Measurements from ENCODE around the gene CERS5.

CERS5 gene

DNA sequence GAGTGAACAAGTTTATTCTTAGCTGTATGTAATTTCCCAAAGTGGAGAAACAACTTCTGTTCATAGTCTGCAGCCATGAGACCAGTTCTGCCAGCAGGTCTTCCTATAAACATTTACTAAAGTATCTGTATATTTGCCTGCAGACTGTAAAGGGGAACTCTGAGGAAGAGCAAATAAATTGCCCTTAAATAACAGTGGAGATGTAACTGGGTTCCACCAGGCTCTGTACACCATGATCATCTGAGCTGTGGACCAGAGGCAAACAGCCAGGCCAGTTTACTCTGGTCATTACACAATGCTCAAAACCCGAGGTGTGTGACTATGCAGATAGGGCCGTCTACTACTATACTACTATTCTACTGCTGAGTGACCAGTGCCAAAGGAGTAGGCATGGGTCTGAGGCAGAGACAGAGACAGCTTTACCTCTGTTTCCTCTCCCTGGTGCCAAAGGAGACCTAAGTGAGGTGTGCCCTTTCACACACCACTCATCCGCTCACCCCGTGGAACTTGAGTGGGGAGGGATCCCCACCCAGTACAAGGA, 21.1 kb upstream of the CERS5 start:
- TF ChIP-seq SP1 (IDR thresholded peaks at IDR 0.05): no peak
- TF ChIP-seq TARDBP (IDR thresholded peaks at IDR 0.05): no peak
- no peak for TF ChIP-seq FOXK2 (IDR thresholded peaks at IDR 0.05)
- TF ChIP-seq ZNF384 (IDR thresholded peaks at IDR 0.05): no peak
- TF ChIP-seq ELF4 (IDR thresholded peaks at IDR 0.05): no peak
- no peak for TF ChIP-seq SUZ12 (IDR thresholded peaks at IDR 0.05)
- no peak for TF ChIP-seq L3MBTL2 (conservative IDR thresholded peaks at IDR 0.05)
- no peak for DNase-seq (ENCODE audit: extremely low spot score)
- ChIA-PET CTCF (no interaction called here), POLR2A (interaction anchor here (0.5 to 1.2 kb wide), 2 partner anchors 21 to 98 kb away, joined by 4 read pairs; partner anchors contain the start of gene CERS5)

DNA sequence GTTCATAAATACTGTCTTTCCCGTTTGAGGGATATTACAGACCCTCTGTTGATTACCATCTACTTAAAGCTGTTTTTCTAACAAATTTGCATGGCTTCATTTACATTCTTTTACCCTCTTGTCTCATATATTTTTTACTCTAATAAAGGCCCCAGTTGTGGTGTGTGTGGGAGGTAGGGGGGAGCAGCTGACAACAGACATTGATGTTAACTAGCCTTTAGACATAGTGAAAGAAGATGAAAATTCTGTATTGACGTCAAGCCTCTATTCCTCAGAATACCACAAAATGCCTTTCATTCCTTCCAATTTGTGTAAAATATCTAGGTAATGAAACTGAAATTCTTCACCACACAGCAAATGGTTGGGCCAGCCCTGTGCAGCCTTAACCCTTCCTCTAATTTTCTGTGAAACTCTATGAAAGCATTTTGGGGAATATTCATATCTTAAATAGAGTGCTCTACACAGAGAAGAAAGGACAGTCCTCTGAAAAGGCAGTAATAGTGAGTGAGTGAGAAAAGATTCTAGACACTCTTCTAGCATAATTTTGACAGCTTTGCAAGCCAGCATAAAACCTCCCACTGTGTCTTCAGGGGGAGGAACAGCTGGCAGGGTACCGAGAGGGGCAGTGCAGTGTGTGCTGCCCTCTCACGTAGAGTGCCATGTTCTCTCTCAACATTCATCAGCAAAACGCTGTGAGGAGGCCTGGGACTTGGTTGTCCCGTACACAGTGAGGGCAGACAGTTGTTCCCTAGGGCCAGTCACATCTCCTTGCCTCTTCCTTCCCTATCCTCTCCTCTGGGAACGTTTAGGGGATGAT, 20.1 kb upstream of the CERS5 start:
- ChIA-PET CTCF (interaction anchor here (0.6 kb wide), 1 partner anchor 16 kb away, joined by 5 read pairs; no protein-coding TSS in a partner anchor), POLR2A (interaction anchor here (0.5 to 0.6 kb wide), 2 partner anchors 25 to 48 kb away, joined by 4 read pairs; no protein-coding TSS in a partner anchor)
- TF ChIP-seq SP1 (IDR thresholded peaks at IDR 0.05) (no peak), BHLHE40 (IDR thresholded peaks at IDR 0.05; ENCODE audit: borderline replicate concordance) (no peak), HDGF (IDR thresholded peaks at IDR 0.05; ENCODE audit: borderline replicate concordance) (no peak), TARDBP (IDR thresholded peaks at IDR 0.05) (no peak), FOXA1 (IDR thresholded peaks at IDR 0.05) (no peak), ARNT (IDR thresholded peaks at IDR 0.05) (no peak), ZNF384 (IDR thresholded peaks at IDR 0.05) (no peak), CTBP1 (IDR thresholded peaks at IDR 0.05; ENCODE audit: borderline replicate concordance) (no peak), FOXK2 (IDR thresholded peaks at IDR 0.05) (no peak), LEF1 (IDR thresholded peaks at IDR 0.05; ENCODE audit: borderline replicate concordance) (no peak), ELF4 (IDR thresholded peaks at IDR 0.05) (no peak)
- no peak for DNase-seq (ENCODE audit: extremely low spot score)

DNA sequence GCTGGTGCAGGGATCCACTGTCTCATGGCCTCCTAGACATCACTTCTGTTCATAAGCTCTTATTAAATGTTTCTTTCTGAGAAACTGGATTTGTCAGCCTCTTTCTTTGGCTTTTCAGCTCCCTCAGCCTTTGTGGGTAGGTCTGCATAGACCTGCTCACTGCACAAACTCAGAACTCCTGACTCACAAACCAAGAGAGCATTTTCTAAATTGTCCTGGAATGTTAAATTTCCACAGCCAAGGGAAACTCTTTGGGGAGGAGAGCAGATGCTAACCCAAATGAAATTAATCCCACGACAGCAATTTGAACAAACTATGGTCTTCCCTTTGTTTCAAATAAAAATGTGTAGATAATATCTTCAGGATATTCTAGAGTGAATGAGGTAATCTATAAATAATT, 19.5 kb upstream of the CERS5 start:
- no peak for DNase-seq (ENCODE audit: extremely low spot score)
- POLR2A ChIA-PET: interaction anchor here (0.5 to 0.6 kb wide), 2 partner anchors 25 to 49 kb away, joined by 4 read pairs; no protein-coding TSS in a partner anchor
- CTCF ChIA-PET: interaction anchor here (0.6 kb wide), 1 partner anchor 16 kb away, joined by 5 read pairs; no protein-coding TSS in a partner anchor
- TF ChIP-seq CTBP1 (IDR thresholded peaks at IDR 0.05; ENCODE audit: borderline replicate concordance) (no peak), ZNF384 (IDR thresholded peaks at IDR 0.05) (no peak), TARDBP (IDR thresholded peaks at IDR 0.05) (no peak), ELF4 (IDR thresholded peaks at IDR 0.05) (no peak), FOXK2 (IDR thresholded peaks at IDR 0.05) (no peak), FOXM1 (IDR thresholded peaks at IDR 0.05; ENCODE audit: borderline replicate concordance) (no peak), ARNT (IDR thresholded peaks at IDR 0.05) (no peak), SP1 (IDR thresholded peaks at IDR 0.05) (no peak), LEF1 (IDR thresholded peaks at IDR 0.05; ENCODE audit: borderline replicate concordance) (no peak), L3MBTL2 (conservative IDR thresholded peaks at IDR 0.05) (no peak), FOXA1 (IDR thresholded peaks at IDR 0.05) (no peak), BHLHE40 (IDR thresholded peaks at IDR 0.05; ENCODE audit: borderline replicate concordance) (no peak), NFRKB (IDR thresholded peaks at IDR 0.05) (no peak), SUZ12 (IDR thresholded peaks at IDR 0.05) (no peak)
- TF ChIP-seq, protein P1, sequence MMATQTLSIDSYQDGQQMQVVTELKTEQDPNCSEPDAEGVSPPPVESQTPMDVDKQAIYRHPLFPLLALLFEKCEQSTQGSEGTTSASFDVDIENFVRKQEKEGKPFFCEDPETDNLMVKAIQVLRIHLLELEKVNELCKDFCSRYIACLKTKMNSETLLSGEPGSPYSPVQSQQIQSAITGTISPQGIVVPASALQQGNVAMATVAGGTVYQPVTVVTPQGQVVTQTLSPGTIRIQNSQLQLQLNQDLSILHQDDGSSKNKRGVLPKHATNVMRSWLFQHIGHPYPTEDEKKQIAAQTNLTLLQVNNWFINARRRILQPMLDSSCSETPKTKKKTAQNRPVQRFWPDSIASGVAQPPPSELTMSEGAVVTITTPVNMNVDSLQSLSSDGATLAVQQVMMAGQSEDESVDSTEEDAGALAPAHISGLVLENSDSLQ (IDR thresholded peaks at IDR 0.05): no peak

DNA sequence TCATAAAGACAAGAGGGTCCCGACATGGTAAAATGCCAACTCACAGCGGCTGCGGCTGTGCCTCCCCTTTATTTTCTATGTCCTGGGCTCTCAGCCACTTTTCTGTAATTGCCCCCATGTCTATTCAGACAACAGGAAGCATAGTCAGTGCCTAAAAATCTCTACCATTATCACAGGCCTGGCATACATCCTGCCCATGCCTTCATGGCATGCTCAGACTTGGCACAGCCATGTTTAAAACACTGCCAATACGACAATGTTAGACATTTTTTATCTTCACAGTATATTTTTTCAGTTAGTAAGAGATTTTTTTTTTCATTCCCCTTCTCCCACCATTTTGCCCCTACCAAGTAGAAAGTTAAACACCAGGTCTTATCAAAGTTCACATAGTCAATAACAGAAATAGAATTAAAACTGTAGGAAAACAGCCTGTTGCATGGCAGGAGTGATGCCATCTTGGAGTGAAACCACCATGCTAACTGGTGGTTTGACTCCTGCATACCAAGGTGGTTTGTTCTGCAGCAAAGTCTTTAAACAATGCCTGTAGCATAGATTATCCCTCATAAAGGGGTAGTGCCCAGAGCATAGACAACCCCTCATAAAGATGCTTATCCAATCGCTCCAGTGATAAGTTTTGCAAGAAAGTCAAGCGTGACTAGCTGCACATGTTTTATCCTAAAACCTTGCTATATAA, 18.9 kb upstream of the CERS5 start:
- no peak for DNase-seq (ENCODE audit: extremely low spot score)
- CTCF ChIA-PET: interaction anchor here (0.6 kb wide), 1 partner anchor 17 kb away, joined by 5 read pairs; no protein-coding TSS in a partner anchor
- TF ChIP-seq FOXM1 (IDR thresholded peaks at IDR 0.05; ENCODE audit: borderline replicate concordance) (no peak), TARDBP (IDR thresholded peaks at IDR 0.05) (no peak), NFRKB (IDR thresholded peaks at IDR 0.05) (no peak), FOXA1 (IDR thresholded peaks at IDR 0.05) (no peak), ARNT (IDR thresholded peaks at IDR 0.05) (no peak)
- POLR2A ChIA-PET: interaction anchor here (0.6 to 1.6 kb wide), 4 partner anchors 10 to 101 kb away, joined by 3 to 4 read pairs (median 3); partner anchors contain the start of gene SMARCD1

DNA sequence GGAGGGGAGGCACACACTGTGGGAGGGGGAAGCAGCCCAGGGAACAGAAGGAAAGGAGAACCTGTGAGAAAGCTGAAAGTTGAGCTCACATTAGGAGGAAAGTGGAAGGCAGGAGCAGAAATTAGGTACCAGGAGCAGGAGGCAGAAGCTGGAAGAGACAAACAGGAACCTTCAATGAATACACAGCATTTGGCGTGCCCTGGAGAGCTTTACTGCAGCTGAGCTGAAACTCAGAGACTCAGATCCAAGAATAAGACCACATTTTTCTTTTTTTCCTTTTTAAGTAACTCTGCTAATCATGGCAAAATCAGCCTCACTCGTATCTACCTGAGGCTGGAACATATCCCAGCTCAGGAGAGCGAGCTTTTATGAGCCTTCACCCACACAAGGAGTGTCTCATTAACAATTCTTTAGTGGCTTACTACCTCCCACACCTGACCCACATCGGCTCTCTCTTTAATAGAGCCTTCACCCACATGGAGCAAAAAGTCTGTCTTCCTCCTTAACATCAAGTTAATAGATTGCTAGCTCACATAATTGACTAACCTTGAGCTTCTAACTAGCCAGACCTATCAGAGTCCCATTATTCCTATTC, 18.2 kb upstream of the CERS5 start:
- TF ChIP-seq FOXK2 (IDR thresholded peaks at IDR 0.05): no peak
- no peak for TF ChIP-seq FOXM1 (IDR thresholded peaks at IDR 0.05; ENCODE audit: borderline replicate concordance)
- TF ChIP-seq ARNT (IDR thresholded peaks at IDR 0.05): no peak
- TF ChIP-seq ELF4 (IDR thresholded peaks at IDR 0.05): no peak
- TF ChIP-seq ZNF384 (IDR thresholded peaks at IDR 0.05): no peak
- TF ChIP-seq L3MBTL2 (conservative IDR thresholded peaks at IDR 0.05): no peak
- no peak for TF ChIP-seq CTBP1 (IDR thresholded peaks at IDR 0.05; ENCODE audit: borderline replicate concordance)
- no peak for TF ChIP-seq NFRKB (IDR thresholded peaks at IDR 0.05)
- TF ChIP-seq SUZ12 (IDR thresholded peaks at IDR 0.05): no peak
- no peak for TF ChIP-seq BHLHE40 (IDR thresholded peaks at IDR 0.05; ENCODE audit: borderline replicate concordance)
- no peak for TF ChIP-seq SP1 (IDR thresholded peaks at IDR 0.05)
- TF ChIP-seq, protein P1 (IDR thresholded peaks at IDR 0.05): no peak
- TF ChIP-seq TARDBP (IDR thresholded peaks at IDR 0.05): no peak
- no peak for TF ChIP-seq HDGF (IDR thresholded peaks at IDR 0.05; ENCODE audit: borderline replicate concordance)
- no peak for TF ChIP-seq FOXA1 (IDR thresholded peaks at IDR 0.05)
- DNase-seq (ENCODE audit: extremely low spot score): no peak
- ChIA-PET CTCF (no interaction called here), POLR2A (interaction anchor here (0.7 to 1.6 kb wide), 4 partner anchors 9 to 101 kb away, joined by 3 to 4 read pairs (median 3); partner anchors contain the start of genes CERS5 and SMARCD1)

Data from HEK293T (cell line).